GM19438 (cell line): Measurements from ENCODE around the gene CAPN1.

Experiments
- ATAC-seq: cut with Tn5 transposase; IDR thresholded peaks from one replicate; pipeline ENCODE4 v1.9.1; 2021; ENCODE audit warnings: low read depth; ENCODE audit not compliant: unreplicated experiment

The CAPN1 gene

GRCh38 chr11:65251476-65251875, 69.7 kb downstream of the CAPN1 start:
- no peak for ATAC-seq

- ATAC-seq = no peak
Observed at GRCh38 chr11:65254724-65255123, 73.0 kb downstream of the CAPN1 start.

GRCh38 chr11:65258988-65259387, 77.3 kb downstream of the CAPN1 start:
- no peak for ATAC-seq

- no peak for ATAC-seq
Observed at GRCh38 chr11:65260302-65260701, 78.6 kb downstream of the CAPN1 start.

GRCh38 chr11:65260756-65261590, 79.2 kb downstream of the CAPN1 start:
- ATAC-seq = no peak
